GM19467 (cell line): ENCODE measurements around the gene BANP.
"Not testable (repeated sequence)": the region's sequence is repeated elsewhere in the genome, so short reads cannot be mapped to it uniquely, and the experiment has no call there.

Experiments used
- ATAC-seq: cut with Tn5 transposase; IDR thresholded peaks from one replicate; pipeline ENCODE4 v1.9.1; 2021; ENCODE audit warnings: mild to moderate bottlenecking, moderate library complexity; ENCODE audit not compliant: unreplicated experiment

The BANP gene

GRCh38 chr16:88114541-88115228 is 163.5 kb downstream of the BANP start:
- not testable (repeated sequence) for ATAC-seq

GRCh38 chr16:88116121-88116520 is 164.9 kb downstream of the BANP start:
- ATAC-seq = no peak

- no peak for ATAC-seq
These were observed 166.2 kb downstream of the BANP start for GRCh38 chr16:88117476-88117868.

GRCh38 chr16:88118376-88118775 is 167.1 kb downstream of the BANP start:
- no peak for ATAC-seq

- ATAC-seq = not testable (repeated sequence)
These were observed 167.9 kb downstream of the BANP start for GRCh38 chr16:88118852-88119741.

GRCh38 chr16:88119881-88120751 is 168.9 kb downstream of the BANP start:
- not testable (repeated sequence) for ATAC-seq

- no peak for ATAC-seq
These were observed 169.6 kb downstream of the BANP start for GRCh38 chr16:88120812-88121211.

- ATAC-seq = not testable (repeated sequence)
These were observed 170.2 kb downstream of the BANP start for GRCh38 chr16:88121391-88121790.

- no peak for ATAC-seq
These were observed 170.8 kb downstream of the BANP start for GRCh38 chr16:88121886-88122580.
